Suprapubic skin (tissue), 4 donors: Measurements from ENCODE around the gene DNM3.

Experiments used
- CTCF ChIP-seq, 2 donors: fragments of 200-600 bp in 1 of 2; fragments of 450-650 bp in 1 of 2; sonication (generic) in 1 of 2; IDR thresholded peaks; one replicate each; pipeline ENCODE4 v1.5.1; 2016 to 2019; ENCODE audit warnings: antibody characterized with exemption in 2 of 2, mild to moderate bottlenecking in 1 of 2, moderate library complexity in 1 of 2
- EP300 ChIP-seq: sonication (generic); formaldehyde crosslinking; IDR thresholded peaks from one replicate; pipeline ENCODE4 v1.6.1; 2017; ENCODE audit warnings: antibody characterized with exemption
- POLR2A ChIP-seq, 2 donors: fragments of 450-650 bp; IDR thresholded peaks; one replicate each; pipeline ENCODE4 v1.6.1; 2017; ENCODE audit warnings: antibody characterized with exemption in 2 of 2, mild to moderate bottlenecking in 2 of 2, moderate library complexity in 2 of 2
- POLR2AphosphoS5 ChIP-seq, 3 donors: sonication (generic); formaldehyde crosslinking; IDR thresholded peaks; one replicate each; pipeline ENCODE4 v1.6.1; 2017; ENCODE audit warnings: antibody characterized with exemption in 3 of 3

GRCh38 chr1:172269084-172269483 is 427.8 kb downstream of the DNM3 start:
- TF ChIP-seq CTCF (IDR thresholded peaks at IDR 0.05) (no peak), POLR2A (IDR thresholded peaks at IDR 0.05) (no peak), POLR2AphosphoS5 (IDR thresholded peaks at IDR 0.05) (no peak), EP300 (no peak)
